Measurements from ENCODE around the gene SNED1. TPM values are rescaled to one million over a fixed set of nuclear protein-coding genes. Genes with fewer than 3 reads are reported as not detected.
A peak's percentile ranks its signal among the peaks of the same experiment; 100 is the strongest.

SNED1 gene
- total RNA-seq: 0.26 and 0.38 TPM in 2 replicates

- H3K36me3 ChIP-seq (ENCODE audit: control insufficient read depth, insufficient read depth, low read length): no peaks in the 10 kb centered on the region
- DNase-seq (ENCODE audit: low read depth) (peak; percentile 37), FAIRE-seq (no peak)
- TF ChIP-seq, protein P1, sequence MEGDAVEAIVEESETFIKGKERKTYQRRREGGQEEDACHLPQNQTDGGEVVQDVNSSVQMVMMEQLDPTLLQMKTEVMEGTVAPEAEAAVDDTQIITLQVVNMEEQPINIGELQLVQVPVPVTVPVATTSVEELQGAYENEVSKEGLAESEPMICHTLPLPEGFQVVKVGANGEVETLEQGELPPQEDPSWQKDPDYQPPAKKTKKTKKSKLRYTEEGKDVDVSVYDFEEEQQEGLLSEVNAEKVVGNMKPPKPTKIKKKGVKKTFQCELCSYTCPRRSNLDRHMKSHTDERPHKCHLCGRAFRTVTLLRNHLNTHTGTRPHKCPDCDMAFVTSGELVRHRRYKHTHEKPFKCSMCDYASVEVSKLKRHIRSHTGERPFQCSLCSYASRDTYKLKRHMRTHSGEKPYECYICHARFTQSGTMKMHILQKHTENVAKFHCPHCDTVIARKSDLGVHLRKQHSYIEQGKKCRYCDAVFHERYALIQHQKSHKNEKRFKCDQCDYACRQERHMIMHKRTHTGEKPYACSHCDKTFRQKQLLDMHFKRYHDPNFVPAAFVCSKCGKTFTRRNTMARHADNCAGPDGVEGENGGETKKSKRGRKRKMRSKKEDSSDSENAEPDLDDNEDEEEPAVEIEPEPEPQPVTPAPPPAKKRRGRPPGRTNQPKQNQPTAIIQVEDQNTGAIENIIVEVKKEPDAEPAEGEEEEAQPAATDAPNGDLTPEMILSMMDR (IDR thresholded peaks at IDR 0.05; ENCODE audit: insufficient read depth, low read length, severe bottlenecking): no peak
- H3K4me3 ChIP-seq (ENCODE audit: low read depth, low read length): peak within 1 kb of the TSS; percentile 35
- H3K27me3 ChIP-seq (ENCODE audit: control insufficient read depth, insufficient read depth, low read length): peaks cover 9% of the 10 kb centered on the region
These were observed at the start of gene SNED1 for GRCh38 chr2:240997856-240998705. TSS of gene SNED1 (plus strand) at chr2:240998618. CDS start at chr2:240998838, 220 bp downstream.

DNA sequence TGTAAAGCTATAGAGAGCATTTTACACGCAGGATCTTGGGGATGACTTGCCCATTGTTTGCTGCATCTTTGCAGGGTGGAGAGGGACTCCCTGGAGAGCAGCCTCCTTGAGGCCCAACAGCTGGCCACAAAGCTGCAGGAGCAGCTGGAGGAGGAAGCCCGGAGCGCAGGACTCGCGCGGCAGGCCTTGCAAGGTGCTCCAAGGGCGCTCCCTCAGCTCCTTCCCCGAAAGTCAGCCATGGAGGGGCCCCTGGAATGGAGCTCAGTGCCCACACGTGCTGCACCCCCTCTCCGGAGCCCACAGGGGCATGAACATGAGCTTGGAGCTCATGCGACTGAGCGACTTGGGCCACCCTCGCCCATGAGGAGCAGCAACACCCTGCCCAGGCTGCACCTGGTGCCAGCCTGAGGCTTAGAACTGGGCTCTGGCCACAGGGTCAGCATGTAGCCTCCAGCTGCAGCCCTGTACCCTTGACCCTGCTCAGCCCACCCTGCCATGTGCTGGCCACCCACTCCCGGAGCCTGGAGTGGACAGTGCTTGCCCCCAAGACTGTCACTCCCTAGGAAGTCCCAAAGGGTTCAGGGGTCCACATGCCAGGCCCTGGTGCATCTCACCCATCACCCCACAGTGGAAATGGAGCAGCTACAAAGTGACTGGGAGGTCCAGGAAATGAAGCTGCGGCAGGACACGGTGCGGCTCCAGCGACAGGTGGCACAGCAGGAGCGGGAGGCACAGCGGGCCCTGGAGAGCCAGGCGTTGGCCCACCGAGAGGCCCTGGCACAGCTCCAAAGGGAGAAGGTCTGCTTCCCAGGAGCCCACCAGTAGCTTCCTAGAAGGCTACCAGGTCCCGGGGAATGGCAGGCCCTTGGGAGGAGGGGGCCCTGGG, 49.3 kb upstream of the SNED1 start:
- DNase-seq (ENCODE audit: low read depth): no peak
- Histone ChIP-seq H3K36me3 (ENCODE audit: control insufficient read depth, insufficient read depth, low read length) (no peaks in the 10 kb centered on the region), H3K27me3 (ENCODE audit: control insufficient read depth, insufficient read depth, low read length) (no peaks in the 10 kb centered on the region), H3K4me3 (ENCODE audit: low read depth, low read length) (no peak overlapping the region)
- no peak for FAIRE-seq
- TF ChIP-seq, protein P1 (IDR thresholded peaks at IDR 0.05; ENCODE audit: insufficient read depth, low read length, severe bottlenecking): no peak

GRCh38 chr2:240949791-240950705, 48.4 kb upstream of the SNED1 start:
- TF ChIP-seq, protein P1 (IDR thresholded peaks at IDR 0.05; ENCODE audit: insufficient read depth, low read length, severe bottlenecking): no peak
- H3K36me3 ChIP-seq (ENCODE audit: control insufficient read depth, insufficient read depth, low read length): no peaks in the 10 kb centered on the region
- FAIRE-seq: no peak
- H3K4me3 ChIP-seq (ENCODE audit: low read depth, low read length): no peak overlapping the region
- no peak for DNase-seq (ENCODE audit: low read depth)
- peaks cover 2% of the 10 kb centered on the region for H3K27me3 ChIP-seq (ENCODE audit: control insufficient read depth, insufficient read depth, low read length)

DNA sequence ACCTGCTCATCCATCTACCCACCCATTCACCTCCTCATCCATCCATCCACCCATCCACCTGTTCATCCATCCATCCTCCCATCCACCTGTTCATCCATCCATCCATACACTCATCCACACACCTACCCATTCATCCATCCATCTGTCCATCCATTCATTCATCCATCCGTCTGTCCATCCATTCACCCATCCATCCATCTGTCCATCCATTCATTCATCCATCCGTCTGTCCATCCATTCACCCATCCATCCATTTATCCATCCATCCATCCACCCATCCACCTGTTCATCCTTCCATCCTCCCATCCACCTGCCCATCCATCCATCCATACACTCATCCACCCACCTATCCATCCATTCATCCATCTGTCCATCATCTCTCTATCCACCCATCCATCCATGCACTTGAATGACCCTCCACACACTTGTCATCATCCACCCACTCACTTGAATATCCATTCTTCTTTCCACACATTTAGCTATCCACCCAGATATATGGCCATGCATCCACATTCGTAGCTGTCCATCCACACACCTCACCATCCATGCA, 47.3 kb upstream of the SNED1 start:
- FAIRE-seq: peak; percentile 98
- no peaks in the 10 kb centered on the region for H3K36me3 ChIP-seq (ENCODE audit: control insufficient read depth, insufficient read depth, low read length)
- no peak overlapping the region for H3K4me3 ChIP-seq (ENCODE audit: low read depth, low read length)
- peaks cover 2% of the 10 kb centered on the region for H3K27me3 ChIP-seq (ENCODE audit: control insufficient read depth, insufficient read depth, low read length)
- TF ChIP-seq, protein P1 (IDR thresholded peaks at IDR 0.05; ENCODE audit: insufficient read depth, low read length, severe bottlenecking): no peak
- no peak for DNase-seq (ENCODE audit: low read depth)
